GM10248 (cell line): Measurements from ENCODE around the gene IRAK1.

Source experiments
- CTCF ChIA-PET: fragments of 300-600 bp; sonication (Branson Sonifier 250); formaldehyde crosslinking; extraction: SDS; loops from one replicate; lab custom pipeline; 2021; ENCODE audit warnings: antibody characterized with exemption; lab: Yijun Ruan, JAX
- POLR2A ChIA-PET: fragments of 350-650 bp; sonication (Branson Sonifier 250); formaldehyde crosslinking; extraction: SDS; loops from one replicate; lab custom pipeline; 2020; ENCODE audit warnings: antibody characterized with exemption; lab: Yijun Ruan, JAX
- DNase-seq: peaks from one replicate; pipeline ENCODE4 v3.0.0; 2012; ENCODE audit errors: extremely low spot score
- CTCF ChIP-seq: IDR thresholded peaks from 2 replicates; pipeline ENCODE4 v1.5.1; 2012; ENCODE audit warnings: mild to moderate bottlenecking, low read depth; ENCODE audit errors: extremely low read depth, missing control alignments, control extremely low read depth

IRAK1 gene

GRCh38 chrX:154043003-154043763, 23.5 kb upstream of the IRAK1 start:
- POLR2A ChIA-PET: no interaction called here

GRCh38 chrX:154040863-154041262, 21.2 kb upstream of the IRAK1 start:
- ChIA-PET POLR2A (no interaction called here), CTCF (interaction anchor here (0.8 to 2.2 kb wide), 7 partner anchors 9 to 267 kb away, joined by 3 to 12 read pairs (median 3); no protein-coding TSS in a partner anchor)

More at GRCh38 chrX:154043003-154043763, 23.5 kb upstream of the IRAK1 start:
- CTCF ChIA-PET: no interaction called here
- TF ChIP-seq CTCF: no peak
- DNase-seq: no peak

GRCh38 chrX:154040307-154040756, 20.6 kb upstream of the IRAK1 start:
- CTCF ChIA-PET: interaction anchor here (0.8 to 2.2 kb wide), 7 partner anchors 9 to 268 kb away, joined by 3 to 12 read pairs (median 3); no protein-coding TSS in a partner anchor
- no peak for DNase-seq
- TF ChIP-seq CTCF: no peak
- POLR2A ChIA-PET: no interaction called here

More at GRCh38 chrX:154040863-154041262, 21.2 kb upstream of the IRAK1 start:
- no peak for DNase-seq
- no peak for TF ChIP-seq CTCF

GRCh38 chrX:154039577-154039976, 19.9 kb upstream of the IRAK1 start:
- ChIA-PET CTCF (interaction anchor here (1.4 to 1.5 kb wide), 2 partner anchors 9 to 268 kb away, joined by 3 to 7 read pairs; no protein-coding TSS in a partner anchor), POLR2A (interaction anchor here (0.5 kb wide), 1 partner anchor 73 kb away, joined by 6 read pairs; no protein-coding TSS in a partner anchor)
- no peak for TF ChIP-seq CTCF
- no peak for DNase-seq

- DNase-seq: no peak
- CTCF ChIA-PET: no interaction called here
- POLR2A ChIA-PET: no interaction called here
- no peak for TF ChIP-seq CTCF
Observed at GRCh38 chrX:154038656-154039055, 19.0 kb upstream of the IRAK1 start.

- CTCF ChIA-PET: no interaction called here
- POLR2A ChIA-PET: interaction anchor here (0.7 kb wide), 1 partner anchor 19 kb away, joined by 7 read pairs; no protein-coding TSS in a partner anchor
Observed at GRCh38 chrX:154037754-154038153, 18.1 kb upstream of the IRAK1 start.

More at GRCh38 chrX:154037754-154038153, 18.1 kb upstream of the IRAK1 start:
- DNase-seq: no peak
- TF ChIP-seq CTCF: no peak
